ENCODE data around the gene SDHAF3.
A peak's percentile ranks its signal among the peaks of the same experiment; 100 is the strongest.
"Not testable (repeated sequence)": the region's sequence is repeated elsewhere in the genome, so short reads cannot be mapped to it uniquely, and the experiment has no call there.

The SDHAF3 gene

DNA sequence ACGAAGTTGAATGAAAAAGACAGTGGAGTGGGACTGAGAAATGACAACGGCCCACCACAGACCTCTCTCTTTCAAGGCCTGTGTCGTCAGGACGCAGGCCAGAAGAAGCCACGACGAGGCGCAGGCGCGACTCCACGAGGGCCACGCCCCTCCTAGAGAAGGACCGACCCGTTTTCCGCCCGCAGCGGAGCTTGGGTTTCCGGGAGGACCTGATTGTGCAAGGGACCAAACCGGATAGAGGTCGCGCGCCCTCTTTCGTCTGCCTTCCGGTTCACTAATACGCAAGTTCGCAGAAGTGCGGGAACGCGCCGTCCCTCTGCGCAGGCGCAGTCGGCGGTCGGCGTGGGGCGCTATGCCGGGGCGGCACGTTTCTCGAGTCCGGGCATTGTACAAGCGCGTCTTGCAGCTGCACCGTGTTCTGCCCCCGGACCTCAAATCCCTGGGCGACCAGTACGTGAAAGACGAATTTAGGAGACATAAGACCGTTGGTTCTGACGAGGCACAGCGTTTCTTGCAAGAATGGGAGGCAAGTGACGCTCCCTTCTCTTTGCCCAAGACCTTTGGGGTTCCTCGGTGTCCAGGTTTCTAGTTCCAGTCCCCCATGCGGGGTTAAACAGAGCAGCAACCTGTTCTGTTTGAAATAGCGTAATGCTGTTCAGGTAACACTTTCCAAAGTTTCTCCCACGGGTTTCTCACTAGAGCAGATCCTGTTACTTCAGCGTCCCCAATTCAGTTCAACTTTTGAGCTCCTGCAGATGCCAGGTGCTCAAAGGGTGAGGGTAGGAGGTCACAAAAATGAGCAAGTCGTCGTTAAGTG lies at the start of gene SDHAF3:
TSS of gene SDHAF3 (plus strand) at position 327 of the 817 bp plus-strand sequence. CDS start at position 353, 26 bp downstream.
- DNase-seq, result peak; percentile 98

DNA sequence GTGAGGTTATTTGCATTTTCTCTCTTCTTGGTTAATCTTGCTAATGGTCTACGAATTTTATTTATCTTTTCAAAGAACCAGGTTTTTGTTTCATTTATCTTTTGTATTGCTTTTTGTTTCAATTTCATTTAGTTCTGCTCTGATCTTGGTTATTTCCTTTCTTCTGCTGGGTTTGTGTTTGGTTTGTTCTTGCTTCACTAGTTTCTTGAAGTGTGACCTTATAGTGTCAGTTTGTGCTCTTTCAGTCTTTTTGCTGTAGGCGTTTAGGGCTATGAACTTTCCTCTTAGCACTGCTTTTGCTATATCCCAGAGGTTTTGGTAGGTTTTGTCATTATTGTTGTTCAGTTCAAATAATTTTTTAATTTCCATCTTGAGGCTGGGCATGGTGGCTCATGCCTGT lies 45.5 kb upstream of the SDHAF3 start:
- DNase-seq, result not testable (repeated sequence)

DNA sequence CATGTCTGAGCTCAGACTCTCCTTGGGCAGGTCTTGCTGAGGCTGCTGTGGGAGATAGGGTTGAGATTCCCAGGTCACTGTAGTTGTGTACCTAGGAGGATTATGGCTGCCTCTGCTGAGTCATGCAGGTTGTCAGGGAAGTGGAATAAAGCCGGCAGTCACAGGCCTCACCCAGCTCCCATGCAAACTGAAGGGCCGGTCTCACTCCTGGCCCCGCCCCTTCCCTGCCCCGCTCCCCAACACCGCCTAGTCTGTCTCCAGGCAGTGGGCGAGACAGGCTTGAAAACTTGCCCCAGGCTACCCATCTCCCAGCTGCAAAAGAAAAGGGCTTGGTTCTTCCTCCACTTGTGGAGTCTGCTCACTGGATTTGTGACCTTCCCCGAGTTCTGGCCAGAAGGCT lies 41.6 kb upstream of the SDHAF3 start:
- DNase-seq, result no peak

- no peak for DNase-seq
Observed at GRCh38 chr7:97078023-97078969, 39.2 kb upstream of the SDHAF3 start.

GRCh38 chr7:97079300-97079699 lies 38.2 kb upstream of the SDHAF3 start:
- DNase-seq, result no peak

DNA sequence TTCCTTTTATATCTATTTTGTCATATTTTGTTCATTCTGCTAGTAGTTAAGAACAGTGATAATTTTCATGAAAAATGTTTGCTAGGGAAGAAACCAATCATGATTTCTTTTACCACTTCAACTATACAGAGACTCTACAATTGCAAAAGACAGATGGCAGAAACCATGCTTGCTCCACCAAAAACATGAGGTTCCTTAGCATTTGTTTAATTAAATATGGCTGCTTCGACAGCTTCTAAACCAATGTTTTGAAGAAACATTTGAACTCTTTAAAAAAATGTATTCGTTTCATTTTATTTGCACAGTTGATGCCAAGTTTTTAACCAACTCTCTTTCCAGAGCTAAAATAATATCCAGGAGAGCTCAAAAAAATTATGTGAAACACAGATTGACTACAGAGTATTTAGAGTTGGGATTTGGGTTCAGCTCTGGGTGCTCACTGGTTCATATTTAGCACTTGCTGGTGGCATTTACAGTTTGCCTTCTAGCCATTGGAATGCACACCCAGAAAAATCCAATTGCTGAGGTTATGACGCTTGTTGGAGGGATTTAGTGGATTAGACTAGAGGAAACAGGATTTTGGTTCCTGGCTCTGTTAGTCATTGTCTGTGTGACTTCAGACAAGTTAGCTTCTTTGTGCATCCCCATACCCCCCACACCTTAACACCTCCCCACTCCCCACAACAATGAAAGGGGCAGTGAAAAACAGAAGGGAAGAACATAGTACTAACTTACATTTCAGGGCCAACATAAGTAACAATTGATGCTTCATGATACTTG lies 35.8 kb upstream of the SDHAF3 start:
- no peak for DNase-seq

- DNase-seq, result no peak
Observed at GRCh38 chr7:97088364-97088763, 29.1 kb upstream of the SDHAF3 start.

GRCh38 chr7:97089771-97090170 lies 27.7 kb upstream of the SDHAF3 start:
- no peak for DNase-seq

GRCh38 chr7:97090761-97091353 lies 26.6 kb upstream of the SDHAF3 start:
- no peak for DNase-seq

- DNase-seq, result no peak
Observed at GRCh38 chr7:97094284-97094930, 23.1 kb upstream of the SDHAF3 start.

- no peak for DNase-seq
Observed at GRCh38 chr7:97096037-97096436, 21.5 kb upstream of the SDHAF3 start.

GRCh38 chr7:97096661-97097060 lies 20.8 kb upstream of the SDHAF3 start:
- no peak for DNase-seq

DNA sequence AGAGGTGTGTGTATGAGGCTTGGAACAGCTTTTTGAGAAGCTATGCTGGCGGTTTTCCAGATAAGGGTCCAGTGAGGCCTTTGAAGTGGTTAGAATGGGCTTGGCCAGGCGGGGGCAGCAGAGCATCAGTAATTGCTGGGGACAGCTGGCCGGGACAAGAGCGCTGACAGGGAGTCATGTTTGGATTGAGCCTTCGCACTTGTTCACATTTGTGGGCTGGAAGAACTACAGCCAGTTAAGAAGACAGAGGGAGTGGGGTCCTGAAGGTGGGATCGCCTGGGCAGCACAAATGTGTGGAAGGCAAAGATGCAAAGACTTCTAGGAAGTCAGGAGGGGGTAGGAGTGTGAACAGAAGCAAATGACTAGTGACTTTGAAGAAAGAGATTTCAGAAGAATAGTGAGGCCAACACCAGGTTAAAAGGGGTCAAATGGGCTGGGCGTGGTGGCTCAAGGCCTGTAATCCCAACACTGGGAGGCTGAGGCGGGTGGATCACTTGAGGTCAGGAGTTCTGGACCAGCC lies 12.7 kb upstream of the SDHAF3 start:
- peak; percentile 56 for DNase-seq

DNA sequence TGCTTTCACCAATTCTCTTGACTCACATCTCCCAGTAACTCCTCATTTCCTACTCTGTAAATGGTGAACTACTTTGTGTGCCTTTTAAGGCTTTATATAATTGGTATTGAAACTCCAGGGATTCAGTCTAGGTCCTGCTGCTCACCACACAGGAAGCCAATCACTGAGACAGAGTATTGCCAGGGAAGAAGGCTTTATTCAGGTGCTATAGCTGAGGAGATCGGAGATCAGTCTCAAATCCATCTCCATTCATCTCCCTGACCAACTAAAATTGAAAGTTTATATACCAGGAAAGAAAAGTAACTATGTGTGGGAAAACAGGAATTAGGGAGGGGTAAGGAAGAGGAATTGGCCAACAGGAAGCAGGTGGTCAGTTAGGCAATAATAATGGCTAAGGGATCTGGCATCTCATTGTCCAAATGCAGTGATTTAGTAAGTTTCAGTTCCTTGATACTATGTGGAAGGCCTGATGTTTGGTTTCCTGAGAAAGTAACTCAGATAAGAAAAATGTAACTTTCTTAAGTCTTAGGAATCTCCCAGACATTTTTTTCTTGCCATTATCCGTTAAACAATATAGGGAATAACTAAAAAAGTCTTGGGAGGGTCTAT lies 10.2 kb upstream of the SDHAF3 start:
- DNase-seq, result no peak

DNA sequence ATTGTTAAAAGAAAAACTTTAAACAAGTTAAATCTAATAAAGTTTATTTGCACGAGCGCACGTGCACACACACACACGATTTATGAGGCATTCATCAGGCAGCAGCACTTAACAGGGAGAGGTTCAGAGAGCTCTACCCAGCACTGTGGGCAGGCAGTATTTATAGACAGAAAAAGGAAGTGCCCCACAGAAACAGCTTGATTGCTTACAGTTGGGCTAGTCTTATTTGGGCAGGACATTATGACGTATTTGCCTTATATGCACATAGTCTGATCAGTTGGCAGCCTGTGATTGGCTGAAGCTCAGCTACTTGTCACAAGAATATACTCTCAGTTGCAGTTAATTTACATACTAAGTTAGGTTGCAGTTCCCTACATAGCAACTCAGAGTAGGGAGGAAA lies 1.2 kb upstream of the SDHAF3 start:
- peak; percentile 3 for DNase-seq

DNA sequence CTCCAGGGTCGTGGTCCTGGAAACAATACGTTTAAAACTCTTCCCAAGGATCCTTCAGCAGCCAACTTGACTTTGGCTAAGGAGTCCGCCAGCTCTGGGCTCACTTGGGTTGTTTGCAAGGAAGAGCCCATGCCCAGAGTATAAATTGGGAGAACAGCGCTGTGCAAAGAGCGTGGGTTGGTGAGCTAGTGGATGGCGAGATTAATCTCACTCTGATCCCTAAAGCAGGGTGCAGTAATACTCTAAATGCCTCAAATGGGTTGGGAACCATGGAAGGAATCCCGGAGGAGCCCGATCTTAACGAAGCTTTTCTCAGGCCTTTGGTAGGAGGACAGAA lies 495 bp upstream of the SDHAF3 start:
- DNase-seq, result no peak

- DNase-seq, result no peak
Observed at GRCh38 chr7:97118306-97118917, 914 bp downstream of the SDHAF3 start.

DNA sequence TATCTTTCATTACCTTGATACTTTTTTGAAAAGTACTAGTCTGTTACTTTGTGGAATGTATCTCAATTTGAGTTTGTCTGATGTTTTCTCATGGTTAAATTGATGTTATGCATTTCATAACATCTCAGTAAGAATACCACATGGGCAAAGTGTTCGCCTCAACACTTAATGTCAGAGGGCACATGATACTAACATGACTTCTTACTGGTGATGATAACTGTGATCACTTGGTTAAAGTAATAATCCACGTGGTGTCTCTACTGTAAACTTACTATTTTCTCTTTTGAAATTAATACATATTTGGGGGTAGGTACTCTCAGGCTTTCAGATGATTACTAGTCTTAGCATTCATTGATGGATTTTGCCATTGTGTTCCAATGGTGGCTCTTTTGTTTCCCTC lies 2.2 kb downstream of the SDHAF3 start:
- DNase-seq, result no peak

- no peak for DNase-seq
Observed at GRCh38 chr7:97120713-97121457, 3.4 kb downstream of the SDHAF3 start.

DNA sequence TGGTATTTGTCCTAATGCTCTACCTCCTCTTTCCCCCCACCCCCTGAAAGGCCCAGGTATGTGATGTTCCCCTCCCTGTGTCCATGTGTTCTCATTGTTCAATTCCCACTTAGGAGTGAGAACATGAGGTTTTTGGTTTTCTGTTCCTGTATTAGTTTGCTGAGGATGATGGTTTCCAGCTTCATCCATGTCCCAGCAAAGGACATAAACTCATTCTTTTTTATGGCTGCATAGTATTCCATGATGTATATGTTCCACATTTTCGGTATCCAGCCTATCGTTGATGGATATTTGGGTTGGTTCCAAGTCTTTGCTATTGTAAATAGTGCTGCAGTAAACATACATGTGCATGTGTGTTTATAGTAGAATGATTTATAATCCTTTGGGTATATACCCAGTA lies 5.6 kb downstream of the SDHAF3 start:
- not testable (repeated sequence) for DNase-seq
